T-helper 1 cell treated with Interleukin-12 subunit alpha and Interleukin-12 subunit beta and Interleukin-4 antibody, amounts not matched to agents 30 μg/mL and 1 μg/mL, for 36 hours (primary cell): ENCODE results near the gene NOS1.

Experiments used
- H3K27ac Mint-ChIP-seq: one replicate; pipeline ENCODE4 v1.8.0; 2021; ENCODE audit warnings: mild to moderate bottlenecking, mixed read lengths
- H3K27me3 Mint-ChIP-seq: one replicate; pipeline ENCODE4 v1.8.0; 2021; ENCODE audit warnings: low read depth, mixed read lengths
- H3K36me3 Mint-ChIP-seq: one replicate; pipeline ENCODE4 v1.8.0; 2021; ENCODE audit warnings: low read depth, mixed read lengths
- H3K4me1 Mint-ChIP-seq: one replicate; pipeline ENCODE4 v1.8.0; 2021; ENCODE audit warnings: low read depth, mixed read lengths
- H3K4me3 Mint-ChIP-seq: one replicate; pipeline ENCODE4 v1.8.0; 2021; ENCODE audit warnings: mild to moderate bottlenecking, moderate library complexity, mixed read lengths
- H3K9me3 Mint-ChIP-seq: one replicate; pipeline ENCODE4 v1.8.0; 2021; ENCODE audit warnings: mixed read lengths

NOS1 gene

DNA sequence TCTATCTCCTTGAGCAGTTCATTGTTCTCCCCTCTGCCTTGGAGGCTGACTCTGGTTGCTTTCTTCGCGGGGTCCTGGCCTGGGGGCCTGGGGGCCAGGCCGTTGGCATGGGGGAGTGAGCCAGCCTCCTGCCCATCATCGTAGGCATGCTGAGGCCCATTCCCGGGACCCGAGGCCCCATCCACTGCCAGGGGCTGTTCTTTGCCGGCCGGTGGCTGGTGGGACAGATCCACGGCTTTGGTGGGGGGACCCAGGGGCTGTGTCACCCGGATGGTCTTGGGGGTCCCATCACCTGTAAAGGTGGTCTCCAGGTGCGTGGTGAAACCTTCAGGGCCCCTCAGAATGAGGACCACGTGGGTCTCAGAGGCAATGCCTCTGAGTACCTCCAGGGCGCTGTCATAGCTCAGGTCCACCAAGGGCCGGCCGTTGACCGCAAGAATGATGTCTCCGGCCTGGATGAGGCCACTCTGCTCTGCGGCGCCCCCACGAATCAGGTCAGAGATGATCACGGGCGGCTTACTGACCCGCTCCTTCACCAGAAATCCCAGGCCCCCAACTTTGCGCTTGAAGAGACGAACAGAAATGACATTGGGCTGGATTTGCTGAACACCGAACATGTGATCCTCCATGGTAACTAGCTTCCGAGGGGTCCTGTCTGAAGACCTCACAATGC lies 30.8 kb downstream of the NOS1 start:
- H3K27ac Mint-ChIP-seq, result no peak overlapping the region
- H3K27me3 Mint-ChIP-seq, result peaks cover 4% of the 10 kb centered on the region
- no peak overlapping the region for H3K4me3 Mint-ChIP-seq
- no peaks in the 10 kb centered on the region for H3K36me3 Mint-ChIP-seq
- no peaks in the 10 kb centered on the region for H3K4me1 Mint-ChIP-seq
- no peaks in the 10 kb centered on the region for H3K9me3 Mint-ChIP-seq

- no peak overlapping the region for H3K27ac Mint-ChIP-seq
- H3K4me3 Mint-ChIP-seq, result no peak overlapping the region
- H3K27me3 Mint-ChIP-seq, result peaks cover 4% of the 10 kb centered on the region
- no peaks in the 10 kb centered on the region for H3K4me1 Mint-ChIP-seq
- H3K36me3 Mint-ChIP-seq, result no peaks in the 10 kb centered on the region
- no peaks in the 10 kb centered on the region for H3K9me3 Mint-ChIP-seq
Observed at GRCh38 chr12:117329756-117330155, 31.7 kb downstream of the NOS1 start.

- Mint-ChIP-seq H3K4me1 (no peaks in the 10 kb centered on the region), H3K9me3 (no peaks in the 10 kb centered on the region), H3K27me3 (no peaks in the 10 kb centered on the region), H3K36me3 (no peaks in the 10 kb centered on the region), H3K4me3 (no peak overlapping the region), H3K27ac (no peak overlapping the region)
Observed at GRCh38 chr12:117328556-117329100, 32.8 kb downstream of the NOS1 start.

DNA sequence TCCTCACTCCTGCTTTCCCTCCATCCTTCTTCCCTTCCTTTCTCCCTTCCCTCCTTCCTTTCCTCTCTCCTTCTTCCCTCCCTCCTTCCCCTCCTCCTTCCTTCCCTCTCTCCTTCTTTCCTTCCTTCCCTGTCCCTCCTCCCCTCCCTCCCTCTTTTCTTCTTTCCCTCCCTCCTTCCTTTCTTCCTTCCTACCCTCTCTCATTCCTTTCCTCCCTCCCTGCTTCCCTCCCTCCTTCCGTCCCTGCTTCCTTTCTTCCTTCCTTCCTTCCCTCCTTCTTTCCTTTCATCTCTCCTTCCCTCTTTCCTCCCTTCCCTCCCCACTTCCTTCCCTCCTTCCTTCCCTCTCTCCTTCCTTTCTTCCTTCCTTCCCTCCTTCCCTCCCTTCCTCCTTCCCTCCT lies 39.0 kb downstream of the NOS1 start:
- no peaks in the 10 kb centered on the region for H3K4me1 Mint-ChIP-seq
- H3K9me3 Mint-ChIP-seq, result no peaks in the 10 kb centered on the region
- no peaks in the 10 kb centered on the region for H3K27me3 Mint-ChIP-seq
- H3K36me3 Mint-ChIP-seq, result no peaks in the 10 kb centered on the region
- no peak overlapping the region for H3K27ac Mint-ChIP-seq
- no peak overlapping the region for H3K4me3 Mint-ChIP-seq

DNA sequence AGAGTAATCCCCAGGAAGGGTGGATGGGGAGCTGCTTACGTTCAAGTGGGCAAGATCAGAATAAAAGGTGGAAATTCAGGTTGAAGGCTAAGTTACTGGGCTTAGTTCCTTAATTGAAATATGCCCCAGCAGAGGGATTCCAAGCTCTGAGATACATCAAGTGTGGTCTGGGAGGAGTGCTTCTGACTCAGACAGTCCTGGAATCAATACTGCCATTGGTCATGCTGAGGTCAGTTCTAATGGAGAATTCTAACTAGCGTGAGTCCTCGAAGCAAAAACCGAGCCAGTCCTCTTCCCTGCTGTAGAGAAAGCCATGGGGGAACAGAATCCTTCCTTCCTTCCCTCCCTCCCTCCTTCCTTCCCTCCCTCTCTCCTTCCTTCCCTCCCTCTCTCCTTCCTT lies 39.9 kb downstream of the NOS1 start:
- Mint-ChIP-seq H3K9me3 (no peaks in the 10 kb centered on the region), H3K4me1 (no peaks in the 10 kb centered on the region), H3K36me3 (no peaks in the 10 kb centered on the region), H3K27me3 (no peaks in the 10 kb centered on the region), H3K27ac (no peak overlapping the region), H3K4me3 (no peak overlapping the region)

GRCh38 chr12:117318591-117318990 lies 42.8 kb downstream of the NOS1 start:
- H3K27ac Mint-ChIP-seq, result no peak overlapping the region
- no peak overlapping the region for H3K4me3 Mint-ChIP-seq
- H3K4me1 Mint-ChIP-seq, result no peaks in the 10 kb centered on the region
- H3K9me3 Mint-ChIP-seq, result no peaks in the 10 kb centered on the region
- H3K27me3 Mint-ChIP-seq, result no peaks in the 10 kb centered on the region
- no peaks in the 10 kb centered on the region for H3K36me3 Mint-ChIP-seq

DNA sequence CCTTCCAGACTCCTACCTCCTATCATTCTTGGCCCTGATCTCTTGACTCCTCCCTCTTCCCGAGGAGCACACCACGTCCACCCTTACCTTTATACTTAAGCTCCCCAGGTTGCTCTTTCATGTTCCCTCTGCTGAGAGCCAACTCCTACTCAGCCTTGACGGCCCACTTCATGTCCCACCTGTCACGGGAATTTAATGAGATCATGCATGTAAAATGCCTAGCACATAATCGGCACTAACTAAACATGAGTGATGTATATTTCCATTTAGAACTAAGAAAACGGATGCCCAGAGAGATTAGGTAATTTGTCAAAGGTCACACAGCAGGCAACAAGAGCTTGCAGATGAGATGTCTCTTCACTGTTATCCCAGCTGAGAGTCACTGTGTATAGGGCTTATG lies 45.1 kb downstream of the NOS1 start:
- no peak overlapping the region for H3K27ac Mint-ChIP-seq

DNA sequence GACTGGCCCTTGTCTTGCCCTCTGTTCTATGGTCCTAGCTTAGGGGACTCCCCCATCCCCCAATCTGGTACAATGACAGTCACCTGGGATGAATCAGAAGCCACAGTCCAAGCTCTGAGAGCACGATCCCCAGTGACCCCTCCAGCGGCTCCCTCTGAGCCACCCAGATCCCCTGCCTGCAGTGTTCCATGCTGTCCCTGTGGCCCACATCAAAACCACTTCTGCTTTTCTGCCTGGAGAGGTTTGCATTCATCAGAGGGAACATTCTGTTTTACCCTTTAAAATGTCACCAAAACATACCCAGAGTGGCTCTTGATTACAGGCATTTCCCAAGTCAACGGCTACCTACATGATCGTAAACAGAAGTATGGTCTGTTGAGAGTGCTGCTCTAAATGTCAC lies 47.5 kb downstream of the NOS1 start:
- H3K9me3 Mint-ChIP-seq, result no peaks in the 10 kb centered on the region
- H3K4me3 Mint-ChIP-seq, result no peak overlapping the region
- no peaks in the 10 kb centered on the region for H3K36me3 Mint-ChIP-seq
- no peak overlapping the region for H3K27ac Mint-ChIP-seq
- H3K27me3 Mint-ChIP-seq, result no peaks in the 10 kb centered on the region
- no peaks in the 10 kb centered on the region for H3K4me1 Mint-ChIP-seq

More for the DNA sequence above, 45.1 kb downstream of the NOS1 start:
- Mint-ChIP-seq H3K27me3 (no peaks in the 10 kb centered on the region), H3K4me1 (no peaks in the 10 kb centered on the region), H3K4me3 (no peak overlapping the region), H3K9me3 (no peaks in the 10 kb centered on the region), H3K36me3 (no peaks in the 10 kb centered on the region)

DNA sequence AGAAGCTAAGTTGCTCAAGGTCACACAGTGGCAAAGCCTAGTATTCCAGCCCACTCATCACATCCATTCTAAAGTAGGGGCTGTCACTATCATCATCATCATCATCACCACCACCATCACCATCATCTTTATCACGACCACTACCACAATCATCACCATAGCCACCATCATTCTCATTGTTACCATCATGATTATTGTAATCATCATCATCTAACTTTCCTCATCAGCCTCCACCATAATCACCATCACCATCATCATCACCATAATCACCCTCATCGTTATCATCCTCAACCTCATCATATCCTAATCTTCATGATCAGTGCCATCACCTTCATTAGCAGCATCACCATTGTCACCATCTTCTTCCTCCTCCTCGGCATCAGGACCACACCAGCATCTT lies 48.7 kb downstream of the NOS1 start:
- H3K27me3 Mint-ChIP-seq, result no peaks in the 10 kb centered on the region
- no peaks in the 10 kb centered on the region for H3K4me1 Mint-ChIP-seq
- H3K4me3 Mint-ChIP-seq, result no peak overlapping the region
- H3K27ac Mint-ChIP-seq, result no peak overlapping the region
- H3K9me3 Mint-ChIP-seq, result no peaks in the 10 kb centered on the region
- H3K36me3 Mint-ChIP-seq, result no peaks in the 10 kb centered on the region

GRCh38 chr12:117309276-117309925 lies 52.0 kb downstream of the NOS1 start:
- Mint-ChIP-seq H3K27me3 (no peaks in the 10 kb centered on the region), H3K9me3 (no peaks in the 10 kb centered on the region), H3K27ac (no peak overlapping the region), H3K36me3 (no peaks in the 10 kb centered on the region), H3K4me3 (no peak overlapping the region), H3K4me1 (no peaks in the 10 kb centered on the region)

DNA sequence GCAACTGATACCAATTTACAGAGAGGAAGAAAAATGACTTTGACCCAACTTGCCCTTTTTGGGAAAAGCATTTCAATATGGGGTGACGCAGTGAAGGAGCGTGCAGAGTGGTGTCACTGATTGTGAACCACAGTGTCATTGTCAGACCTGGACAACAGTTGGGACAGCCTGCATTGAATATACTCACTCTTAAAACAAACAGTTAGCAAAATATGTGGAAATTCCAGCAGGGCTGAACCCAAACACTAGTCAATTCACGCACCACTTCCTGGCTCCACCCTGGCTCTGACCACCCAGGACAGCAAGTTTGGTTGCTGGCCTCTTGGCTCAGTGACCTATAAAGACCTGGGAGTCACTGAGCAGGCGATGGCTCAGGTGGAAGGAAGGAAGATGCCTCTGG lies 61.3 kb downstream of the NOS1 start:
- no peak overlapping the region for H3K27ac Mint-ChIP-seq
- no peaks in the 10 kb centered on the region for H3K27me3 Mint-ChIP-seq
- no peaks in the 10 kb centered on the region for H3K4me1 Mint-ChIP-seq
- H3K9me3 Mint-ChIP-seq, result no peaks in the 10 kb centered on the region
- H3K4me3 Mint-ChIP-seq, result no peak overlapping the region
- H3K36me3 Mint-ChIP-seq, result no peaks in the 10 kb centered on the region

GRCh38 chr12:117298648-117299225 lies 62.7 kb downstream of the NOS1 start:
- peaks cover 7% of the 10 kb centered on the region for H3K27me3 Mint-ChIP-seq
- no peaks in the 10 kb centered on the region for H3K9me3 Mint-ChIP-seq
- no peaks in the 10 kb centered on the region for H3K36me3 Mint-ChIP-seq
- H3K4me1 Mint-ChIP-seq, result no peaks in the 10 kb centered on the region
- no peak overlapping the region for H3K27ac Mint-ChIP-seq
- H3K4me3 Mint-ChIP-seq, result no peak overlapping the region

DNA sequence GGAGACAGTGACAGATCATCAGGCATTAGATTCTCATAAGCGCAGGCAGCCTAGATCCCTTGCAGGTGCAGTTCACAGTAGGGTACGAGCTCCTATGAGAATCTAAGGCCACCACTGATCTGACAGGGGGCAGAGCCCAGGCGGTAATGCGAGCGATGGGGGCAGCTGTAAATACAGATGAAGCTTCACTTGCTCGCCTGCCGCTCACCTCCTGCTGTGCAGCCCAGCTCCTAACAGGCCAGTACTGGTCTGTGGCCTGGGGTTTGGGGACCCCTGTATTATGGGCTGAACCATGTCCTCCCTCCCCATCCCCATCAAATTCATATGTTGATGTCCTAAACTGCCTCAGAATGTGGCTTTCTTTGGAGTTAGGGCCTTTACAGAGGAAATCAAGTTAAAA lies 63.2 kb downstream of the NOS1 start:
- H3K27me3 Mint-ChIP-seq, result peaks cover 7% of the 10 kb centered on the region
- H3K36me3 Mint-ChIP-seq, result no peaks in the 10 kb centered on the region
- no peaks in the 10 kb centered on the region for H3K9me3 Mint-ChIP-seq
- no peak overlapping the region for H3K27ac Mint-ChIP-seq
- H3K4me3 Mint-ChIP-seq, result no peak overlapping the region
- H3K4me1 Mint-ChIP-seq, result no peaks in the 10 kb centered on the region

DNA sequence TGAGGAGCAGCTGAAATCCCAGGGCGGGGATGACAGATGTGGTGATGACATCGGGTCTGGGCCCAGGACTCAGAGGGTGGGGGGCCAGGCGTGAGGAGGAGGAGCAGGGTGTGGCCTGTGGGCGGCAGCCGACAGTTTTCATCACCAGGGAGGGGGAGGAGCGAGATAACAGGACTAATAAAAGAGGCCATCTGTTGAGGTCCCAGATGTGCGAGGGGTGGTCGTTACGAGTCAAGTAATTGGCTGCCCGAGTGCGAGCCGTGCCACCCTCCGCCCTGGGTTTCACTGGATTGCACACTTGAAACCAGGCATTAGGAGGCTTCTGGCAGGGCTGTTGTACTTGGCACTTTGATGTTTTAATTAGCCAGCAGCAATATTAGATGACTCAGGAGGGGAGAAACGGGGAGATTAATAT lies 67.2 kb downstream of the NOS1 start:
- Mint-ChIP-seq H3K27me3 (peaks cover 7% of the 10 kb centered on the region), H3K4me3 (no peak overlapping the region), H3K9me3 (no peaks in the 10 kb centered on the region), H3K4me1 (no peaks in the 10 kb centered on the region), H3K36me3 (no peaks in the 10 kb centered on the region), H3K27ac (no peak overlapping the region)

DNA sequence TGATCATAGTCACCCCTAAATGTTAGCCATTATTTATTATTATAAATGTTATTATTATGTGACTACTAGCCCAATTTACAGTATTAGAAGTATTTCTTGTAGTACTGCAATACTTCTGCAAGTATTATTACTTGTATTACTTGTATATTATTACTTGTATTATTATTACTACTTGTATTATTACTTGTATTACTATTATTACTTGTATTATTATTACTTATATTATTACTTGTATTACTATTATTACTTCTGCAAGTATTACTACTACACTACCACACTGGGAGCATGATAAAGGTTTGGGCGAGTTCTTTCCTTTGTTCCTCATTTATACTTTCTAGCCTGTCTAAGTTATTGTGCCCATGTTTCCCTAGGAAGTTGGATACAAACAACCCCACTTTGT lies 67.9 kb downstream of the NOS1 start:
- H3K27me3 Mint-ChIP-seq, result peaks cover 7% of the 10 kb centered on the region
- no peaks in the 10 kb centered on the region for H3K9me3 Mint-ChIP-seq
- no peaks in the 10 kb centered on the region for H3K36me3 Mint-ChIP-seq
- no peaks in the 10 kb centered on the region for H3K4me1 Mint-ChIP-seq
- H3K4me3 Mint-ChIP-seq, result no peak overlapping the region
- H3K27ac Mint-ChIP-seq, result no peak overlapping the region
